ENCODE data around the gene RNASEH2B. TPM values are rescaled to one million over a fixed set of nuclear protein-coding genes. Genes with fewer than 3 reads are reported as not detected.

RNASEH2B gene
- total RNA-seq, 1 donor, result 43.1 TPM

GRCh38 chr13:50994651-50995050 lies 85.1 kb downstream of the RNASEH2B start:
- no peak overlapping the region for H3K4me3 ChIP-seq (ENCODE audit: low read depth, low read length)
- TF ChIP-seq, protein P1, sequence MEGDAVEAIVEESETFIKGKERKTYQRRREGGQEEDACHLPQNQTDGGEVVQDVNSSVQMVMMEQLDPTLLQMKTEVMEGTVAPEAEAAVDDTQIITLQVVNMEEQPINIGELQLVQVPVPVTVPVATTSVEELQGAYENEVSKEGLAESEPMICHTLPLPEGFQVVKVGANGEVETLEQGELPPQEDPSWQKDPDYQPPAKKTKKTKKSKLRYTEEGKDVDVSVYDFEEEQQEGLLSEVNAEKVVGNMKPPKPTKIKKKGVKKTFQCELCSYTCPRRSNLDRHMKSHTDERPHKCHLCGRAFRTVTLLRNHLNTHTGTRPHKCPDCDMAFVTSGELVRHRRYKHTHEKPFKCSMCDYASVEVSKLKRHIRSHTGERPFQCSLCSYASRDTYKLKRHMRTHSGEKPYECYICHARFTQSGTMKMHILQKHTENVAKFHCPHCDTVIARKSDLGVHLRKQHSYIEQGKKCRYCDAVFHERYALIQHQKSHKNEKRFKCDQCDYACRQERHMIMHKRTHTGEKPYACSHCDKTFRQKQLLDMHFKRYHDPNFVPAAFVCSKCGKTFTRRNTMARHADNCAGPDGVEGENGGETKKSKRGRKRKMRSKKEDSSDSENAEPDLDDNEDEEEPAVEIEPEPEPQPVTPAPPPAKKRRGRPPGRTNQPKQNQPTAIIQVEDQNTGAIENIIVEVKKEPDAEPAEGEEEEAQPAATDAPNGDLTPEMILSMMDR (IDR thresholded peaks at IDR 0.05; ENCODE audit: insufficient read depth, low read length), result no peak

GRCh38 chr13:50995854-50996253 lies 86.3 kb downstream of the RNASEH2B start:
- DNase-seq (ENCODE audit: low read depth), result no peak
- TF ChIP-seq, protein P1 (IDR thresholded peaks at IDR 0.05; ENCODE audit: insufficient read depth, low read length), result no peak
- H3K4me3 ChIP-seq (ENCODE audit: low read depth, low read length), result no peak overlapping the region

More at GRCh38 chr13:50994651-50995050, 85.1 kb downstream of the RNASEH2B start:
- DNase-seq (ENCODE audit: low read depth), result no peak

- no peak for DNase-seq (ENCODE audit: low read depth)
- TF ChIP-seq, protein P1 (IDR thresholded peaks at IDR 0.05; ENCODE audit: insufficient read depth, low read length), result no peak
- H3K4me3 ChIP-seq (ENCODE audit: low read depth, low read length), result no peak overlapping the region
These were observed 88.7 kb downstream of the RNASEH2B start for GRCh38 chr13:50998326-50998725.

DNA sequence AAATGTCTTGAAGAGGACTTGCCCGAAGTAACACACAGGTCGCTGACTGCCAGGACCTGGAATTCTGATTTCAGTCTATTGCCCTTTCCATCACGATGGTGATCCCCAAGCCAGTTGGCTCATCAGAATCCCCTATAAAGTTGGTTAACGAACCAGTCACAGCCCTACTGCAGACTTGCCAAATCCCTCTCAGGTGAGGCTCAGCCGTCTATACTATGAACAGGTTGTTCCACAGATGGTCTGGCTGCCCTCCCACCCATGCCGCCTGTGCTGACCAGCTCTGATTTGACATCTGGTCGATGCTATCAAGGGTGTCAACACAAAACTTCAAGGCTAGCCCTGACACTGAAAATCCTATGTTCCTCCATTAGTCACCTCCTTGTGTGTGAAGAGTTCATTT lies 90.0 kb downstream of the RNASEH2B start:
- DNase-seq (ENCODE audit: low read depth), result no peak
- TF ChIP-seq, protein P1 (IDR thresholded peaks at IDR 0.05; ENCODE audit: insufficient read depth, low read length), result no peak
- H3K4me3 ChIP-seq (ENCODE audit: low read depth, low read length), result no peak overlapping the region

GRCh38 chr13:51000061-51000460 lies 90.5 kb downstream of the RNASEH2B start:
- DNase-seq (ENCODE audit: low read depth), result no peak

DNA sequence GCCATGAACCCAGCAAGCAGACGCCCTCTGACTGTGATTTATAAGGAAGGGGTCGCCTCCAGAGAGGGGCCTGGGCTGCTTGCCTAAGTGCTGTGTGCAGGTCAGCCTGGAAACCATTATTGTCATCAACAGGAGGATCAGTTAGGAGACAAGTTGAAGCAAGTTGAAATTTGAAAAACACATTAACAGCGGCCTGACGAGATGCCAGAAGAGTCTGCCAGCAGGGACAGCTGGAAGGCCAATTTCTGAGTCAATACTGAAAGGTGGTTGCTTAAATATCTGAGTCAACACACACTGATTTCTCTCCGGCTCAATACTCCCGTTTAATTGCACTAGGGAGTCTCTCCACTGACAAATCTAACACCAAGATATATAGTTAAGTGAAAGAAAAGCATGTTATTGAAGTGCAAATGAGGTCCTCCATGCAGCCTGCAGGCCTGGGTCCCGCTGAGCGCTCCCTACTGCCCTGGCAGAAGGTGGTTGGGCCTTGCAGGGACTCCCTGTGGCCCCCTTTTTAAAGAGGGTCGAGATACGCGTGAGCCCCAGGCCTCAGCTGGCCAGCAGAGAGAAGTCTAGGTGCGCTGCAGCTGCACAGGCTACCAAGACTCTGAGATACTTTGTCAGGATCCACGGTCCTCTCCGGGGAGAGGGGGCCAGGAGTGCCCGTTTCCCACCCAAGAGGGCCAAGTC lies 91.1 kb downstream of the RNASEH2B start:
- TF ChIP-seq, protein P1 (IDR thresholded peaks at IDR 0.05; ENCODE audit: insufficient read depth, low read length), result no peak
- H3K4me3 ChIP-seq (ENCODE audit: low read depth, low read length), result no peak overlapping the region
- peak; percentile 85 for DNase-seq (ENCODE audit: low read depth)

More at GRCh38 chr13:51000061-51000460, 90.5 kb downstream of the RNASEH2B start:
- no peak overlapping the region for H3K4me3 ChIP-seq (ENCODE audit: low read depth, low read length)
- TF ChIP-seq, protein P1 (IDR thresholded peaks at IDR 0.05; ENCODE audit: insufficient read depth, low read length), result no peak

DNA sequence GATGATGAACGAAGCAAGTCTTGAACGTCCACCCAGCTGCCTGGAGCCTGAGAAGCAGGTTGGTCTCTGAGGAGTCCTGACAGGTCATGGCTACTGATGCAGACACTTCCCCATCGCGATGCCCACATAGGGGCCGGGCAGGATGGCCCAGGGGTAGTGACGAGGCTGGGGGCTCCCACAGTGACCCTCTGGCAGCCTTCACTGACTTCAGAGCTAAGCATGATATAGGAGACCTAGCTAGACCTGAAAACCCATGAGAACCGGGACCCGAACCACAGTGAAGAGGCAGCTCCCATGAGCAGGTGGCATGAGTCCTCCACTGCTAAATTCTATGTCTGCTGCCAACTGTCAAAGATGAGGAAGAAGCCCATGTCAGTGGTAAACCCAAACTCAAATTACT lies 91.7 kb downstream of the RNASEH2B start:
- TF ChIP-seq, protein P1 (IDR thresholded peaks at IDR 0.05; ENCODE audit: insufficient read depth, low read length), result no peak
- H3K4me3 ChIP-seq (ENCODE audit: low read depth, low read length), result no peak overlapping the region
- DNase-seq (ENCODE audit: low read depth), result no peak

All from fibroblast of the aortic adventitia (primary cell).